NCI-H82 treated with DMSO at 0.1 percent for 48 hours (cell line): Measurements from ENCODE around the gene L3MBTL3.
"Not testable (repeated sequence)": the region's sequence is repeated elsewhere in the genome, so short reads cannot be mapped to it uniquely, and the experiment has no call there.

Experiments
- DNase-seq: peaks from one replicate; lab custom pipeline; 2025; ENCODE audit not compliant: unreplicated experiment; lab: John Stamatoyannopoulos, UW

Gene L3MBTL3

GRCh38 chr6:130070792-130071191 is 52.4 kb downstream of the L3MBTL3 start:
- no peak for DNase-seq

GRCh38 chr6:130075879-130076460 is 57.6 kb downstream of the L3MBTL3 start:
- DNase-seq = no peak

GRCh38 chr6:130076512-130076911 is 58.1 kb downstream of the L3MBTL3 start:
- DNase-seq = no peak

GRCh38 chr6:130090796-130091195 is 72.4 kb downstream of the L3MBTL3 start:
- no peak for DNase-seq

GRCh38 chr6:130093546-130093945 is 75.2 kb downstream of the L3MBTL3 start:
- no peak for DNase-seq

- DNase-seq = no peak
These were observed 79.9 kb downstream of the L3MBTL3 start for GRCh38 chr6:130098317-130098716.

GRCh38 chr6:130099119-130099518 is 80.7 kb downstream of the L3MBTL3 start:
- DNase-seq = no peak

GRCh38 chr6:130105996-130106704 is 87.8 kb downstream of the L3MBTL3 start:
- no peak for DNase-seq

GRCh38 chr6:130107710-130108109 is 89.3 kb downstream of the L3MBTL3 start:
- no peak for DNase-seq

- DNase-seq = no peak
These were observed 92.7 kb downstream of the L3MBTL3 start for GRCh38 chr6:130111031-130111430.

- no peak for DNase-seq
These were observed 94.9 kb downstream of the L3MBTL3 start for GRCh38 chr6:130113201-130113710.

- DNase-seq = no peak
These were observed 96.7 kb downstream of the L3MBTL3 start for GRCh38 chr6:130115036-130115435.

- no peak for DNase-seq
These were observed 97.9 kb downstream of the L3MBTL3 start for GRCh38 chr6:130116273-130116672.

- not testable (repeated sequence) for DNase-seq
These were observed 98.9 kb downstream of the L3MBTL3 start for GRCh38 chr6:130117187-130117701.

GRCh38 chr6:130118236-130118635 is 99.9 kb downstream of the L3MBTL3 start:
- DNase-seq = no peak

GRCh38 chr6:130119211-130119610 is 100.8 kb downstream of the L3MBTL3 start:
- DNase-seq = no peak

- DNase-seq = no peak
These were observed 102.3 kb downstream of the L3MBTL3 start for GRCh38 chr6:130120731-130121130.

- DNase-seq = no peak
These were observed 103.9 kb downstream of the L3MBTL3 start for GRCh38 chr6:130122243-130122642.

- DNase-seq = no peak
These were observed 108.8 kb downstream of the L3MBTL3 start for GRCh38 chr6:130127195-130127594.

- no peak for DNase-seq
These were observed 109.9 kb downstream of the L3MBTL3 start for GRCh38 chr6:130128326-130128725.

GRCh38 chr6:130129762-130130246 is 111.4 kb downstream of the L3MBTL3 start:
- DNase-seq = no peak

- DNase-seq = no peak
These were observed 113.9 kb downstream of the L3MBTL3 start for GRCh38 chr6:130132286-130132701.
